ENCODE results near the gene MGAT5.
A peak's percentile ranks its signal among the peaks of the same experiment; 100 is the strongest.

The MGAT5 gene

DNA sequence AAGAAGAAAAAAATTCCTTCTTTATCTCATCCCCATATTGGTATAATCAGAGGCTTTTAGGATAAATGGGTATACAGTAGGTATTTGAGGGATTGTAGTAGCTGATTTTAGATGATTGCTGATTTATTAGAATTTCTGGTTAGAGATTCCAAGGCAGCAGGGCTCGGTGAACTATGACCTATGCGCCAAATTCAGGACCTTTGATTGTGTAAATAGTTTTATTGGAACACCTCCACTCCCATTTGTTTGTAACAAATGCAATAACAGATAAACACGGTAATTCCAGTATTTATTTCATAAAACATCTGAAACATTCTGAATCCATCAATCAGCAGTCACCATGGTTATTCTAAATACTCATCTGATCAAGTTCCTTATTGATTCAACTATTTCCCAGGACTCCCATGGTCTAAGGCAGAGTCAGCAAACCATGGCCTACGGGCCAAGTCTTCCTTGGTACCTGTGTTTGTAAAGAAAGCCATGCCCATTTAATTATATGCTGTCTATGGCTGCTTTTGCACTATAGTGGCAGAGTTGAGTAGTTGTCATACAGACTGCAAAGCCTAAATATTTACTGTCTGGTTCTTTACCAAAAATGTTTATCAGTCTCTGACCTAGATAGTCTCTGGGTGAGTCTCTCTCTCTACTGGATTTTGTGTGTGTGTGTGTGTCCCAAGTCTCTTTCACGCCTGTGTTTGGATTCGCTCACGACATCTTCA is 4.3 kb downstream of the MGAT5 start:
- no peak for DNase-seq

GRCh38 chr2:134258684-134259388 is 5.0 kb downstream of the MGAT5 start:
- DNase-seq = peak; percentile 64 to 66

DNA sequence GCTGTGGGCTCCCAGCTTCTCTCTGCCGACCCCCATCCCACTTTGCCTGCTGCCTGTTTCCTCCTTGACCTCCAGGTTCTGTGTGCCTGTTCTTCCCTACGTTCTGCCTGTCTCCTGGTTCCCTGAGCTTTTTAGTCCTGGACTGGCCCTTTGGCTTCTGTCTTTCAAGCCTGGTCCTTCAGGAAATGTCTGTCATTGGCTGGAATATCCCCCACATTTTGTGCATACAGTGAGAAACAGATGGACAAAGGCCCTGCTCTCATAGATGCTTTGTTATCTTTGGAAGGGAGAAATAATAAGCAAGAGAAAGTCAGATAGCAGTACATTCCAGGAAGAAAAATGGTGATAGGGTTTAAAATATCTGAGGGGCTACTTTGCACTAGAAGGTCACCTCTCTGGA is 5.7 kb downstream of the MGAT5 start:
- no peak for DNase-seq

DNA sequence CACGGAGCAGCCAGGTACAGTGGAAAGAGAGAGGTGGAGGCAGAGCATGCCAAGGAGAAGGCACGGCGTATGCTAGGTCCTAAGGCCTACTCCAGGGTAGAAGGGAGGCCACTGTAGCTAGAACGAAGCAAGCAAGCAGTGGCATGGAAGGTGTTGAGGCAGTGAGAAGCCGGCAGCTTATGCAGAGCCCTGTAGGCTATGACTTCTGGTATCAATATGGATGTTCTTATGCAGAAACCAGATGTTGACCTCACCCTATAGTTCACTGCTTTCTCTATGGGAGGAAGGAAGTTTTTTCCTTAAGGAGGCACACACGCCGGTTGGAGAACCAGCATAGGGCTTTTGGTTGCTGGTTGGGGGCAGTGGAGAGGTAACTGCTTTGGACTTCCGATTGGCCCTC is 6.1 kb downstream of the MGAT5 start:
- DNase-seq = no peak

- no peak for DNase-seq
Observed at GRCh38 chr2:134260713-134261112, 6.8 kb downstream of the MGAT5 start.

GRCh38 chr2:134261398-134262131 is 7.7 kb downstream of the MGAT5 start:
- no peak for DNase-seq

- DNase-seq = no peak
Observed at GRCh38 chr2:134262684-134263083, 8.8 kb downstream of the MGAT5 start.

- peak in 1 of 2 donors; percentile 5 for DNase-seq
Observed at GRCh38 chr2:134268265-134268664, 14.4 kb downstream of the MGAT5 start.

DNA sequence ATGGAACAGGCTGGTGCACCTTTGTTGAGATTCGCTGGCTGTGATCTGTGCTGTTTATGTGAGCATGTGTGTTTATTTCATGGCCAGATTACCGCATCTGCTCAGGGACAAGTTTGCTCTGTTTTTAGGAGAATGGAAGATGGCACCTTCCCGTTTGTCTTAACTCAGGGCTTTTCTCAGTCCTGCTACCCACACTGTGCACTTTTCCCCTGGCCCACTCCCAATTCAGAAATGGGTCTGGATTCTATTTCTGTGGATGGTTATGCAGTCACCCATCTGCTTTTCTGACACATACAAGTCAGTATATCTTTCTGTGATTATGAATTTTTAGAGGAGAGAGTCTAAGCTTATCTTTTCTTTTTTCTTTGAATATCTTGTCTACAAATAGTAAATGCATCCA is 15.4 kb downstream of the MGAT5 start:
- no peak for DNase-seq

DNA sequence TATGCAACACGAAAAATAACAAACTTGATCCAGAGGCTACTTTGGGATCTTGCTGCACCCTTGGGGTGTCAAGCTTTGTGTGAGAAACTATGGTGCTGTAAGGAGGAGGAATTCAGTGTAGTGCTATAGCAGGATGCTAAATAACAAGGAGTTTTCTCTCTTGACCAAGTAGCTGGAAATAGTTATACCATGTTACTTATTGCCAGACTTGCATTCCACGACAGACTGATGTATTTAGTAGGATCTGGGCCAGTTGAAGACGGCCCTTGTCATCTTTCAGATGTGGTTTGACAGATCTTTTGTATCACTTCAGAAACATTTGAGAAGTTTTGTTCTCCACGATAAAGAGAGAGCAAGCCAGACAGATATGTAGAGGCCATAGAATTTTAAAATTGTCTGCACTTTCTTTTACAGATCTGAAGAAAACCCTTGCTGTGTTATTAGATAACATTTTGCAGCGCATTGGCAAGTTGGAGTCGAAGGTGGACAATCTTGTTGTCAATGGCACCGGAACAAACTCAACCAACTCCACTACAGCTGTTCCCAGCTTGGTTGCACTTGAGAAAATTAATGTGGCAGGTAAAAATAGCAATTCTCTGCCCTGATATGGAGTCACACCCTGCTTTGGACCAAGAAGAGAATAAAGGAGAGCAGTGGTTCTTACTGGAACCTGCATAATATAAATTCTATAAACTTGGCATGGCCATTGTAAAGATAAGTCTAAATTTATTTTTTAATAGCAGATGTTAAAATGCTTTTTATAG is 16.3 kb downstream of the MGAT5 start:
- DNase-seq = no peak

DNA sequence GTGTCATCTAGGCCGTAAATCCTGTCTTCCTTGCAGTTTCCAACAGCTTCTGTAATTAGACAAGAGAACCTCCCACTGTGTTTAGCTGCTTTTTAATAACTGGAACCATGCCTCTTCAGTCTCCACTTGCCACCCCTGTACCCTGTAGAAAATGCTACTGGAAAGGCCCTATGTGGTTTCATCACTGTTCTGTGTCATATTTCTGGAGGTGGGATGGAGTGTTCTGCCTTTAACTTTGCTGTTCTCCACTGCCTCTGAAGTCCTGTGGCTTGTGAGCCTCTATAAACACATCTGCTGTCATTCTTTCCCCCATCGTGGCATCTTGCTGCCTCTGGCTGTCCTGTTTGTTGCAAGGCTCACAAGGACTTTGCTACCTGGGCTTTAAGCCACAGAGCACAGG is 17.9 kb downstream of the MGAT5 start:
- no peak for DNase-seq

DNA sequence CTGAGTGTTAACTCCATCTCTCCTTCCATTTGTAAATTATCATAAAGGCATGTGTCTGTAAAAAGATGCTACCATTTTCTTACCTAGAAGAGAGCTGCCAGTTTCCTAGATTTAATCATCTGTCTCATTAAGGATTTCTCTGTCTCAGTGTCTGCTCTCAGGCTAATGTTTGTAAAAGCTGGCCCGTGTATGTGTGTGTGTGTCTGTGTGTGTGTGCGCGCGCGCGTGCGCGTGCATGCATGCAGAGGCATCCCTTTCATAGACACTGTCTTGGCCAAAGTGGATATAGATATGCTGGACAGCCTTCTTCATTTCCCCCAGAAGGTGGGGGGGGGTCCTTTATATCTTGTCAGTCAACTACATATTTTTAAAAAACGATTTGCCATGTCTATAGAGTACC is 18.9 kb downstream of the MGAT5 start:
- DNase-seq = no peak

DNA sequence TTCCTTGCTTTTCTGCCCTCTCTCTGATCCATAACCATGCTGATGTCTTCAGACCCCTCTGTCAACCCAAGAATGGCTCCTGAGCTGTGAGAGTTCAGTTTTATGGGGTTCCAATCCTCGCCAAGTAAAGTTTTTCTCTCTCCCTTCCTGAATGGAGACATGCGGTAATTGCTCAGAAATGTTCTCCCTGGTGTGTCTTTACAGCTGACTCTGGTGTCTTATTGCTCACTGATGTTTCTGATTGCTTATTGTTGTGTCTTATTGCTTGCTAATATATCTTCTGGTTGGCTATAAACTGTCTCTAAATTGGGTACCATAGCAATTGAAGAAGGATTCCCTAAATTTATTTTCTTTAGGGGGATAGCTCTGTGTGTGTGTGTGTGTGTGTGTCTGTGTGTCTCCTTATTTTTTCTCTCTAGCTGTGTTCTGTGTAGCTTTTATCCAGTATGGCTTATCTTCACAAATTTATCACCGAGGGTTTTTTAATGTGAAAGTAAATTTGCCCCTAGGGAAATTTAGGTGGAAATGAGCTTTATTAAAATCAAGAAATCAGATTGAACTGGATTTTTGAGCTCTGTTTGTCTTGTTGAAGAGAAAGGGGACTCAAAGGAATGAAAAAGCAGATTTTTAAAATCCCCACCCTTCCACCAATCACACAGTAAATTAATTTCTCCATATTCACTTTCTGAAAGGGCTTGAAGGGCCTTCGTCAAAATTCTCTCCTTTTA is 19.5 kb downstream of the MGAT5 start:
- no peak for DNase-seq

- no peak for DNase-seq
Observed at GRCh38 chr2:134274121-134274520, 20.2 kb downstream of the MGAT5 start.

GRCh38 chr2:134275058-134275862 is 21.4 kb downstream of the MGAT5 start:
- no peak for DNase-seq

DNA sequence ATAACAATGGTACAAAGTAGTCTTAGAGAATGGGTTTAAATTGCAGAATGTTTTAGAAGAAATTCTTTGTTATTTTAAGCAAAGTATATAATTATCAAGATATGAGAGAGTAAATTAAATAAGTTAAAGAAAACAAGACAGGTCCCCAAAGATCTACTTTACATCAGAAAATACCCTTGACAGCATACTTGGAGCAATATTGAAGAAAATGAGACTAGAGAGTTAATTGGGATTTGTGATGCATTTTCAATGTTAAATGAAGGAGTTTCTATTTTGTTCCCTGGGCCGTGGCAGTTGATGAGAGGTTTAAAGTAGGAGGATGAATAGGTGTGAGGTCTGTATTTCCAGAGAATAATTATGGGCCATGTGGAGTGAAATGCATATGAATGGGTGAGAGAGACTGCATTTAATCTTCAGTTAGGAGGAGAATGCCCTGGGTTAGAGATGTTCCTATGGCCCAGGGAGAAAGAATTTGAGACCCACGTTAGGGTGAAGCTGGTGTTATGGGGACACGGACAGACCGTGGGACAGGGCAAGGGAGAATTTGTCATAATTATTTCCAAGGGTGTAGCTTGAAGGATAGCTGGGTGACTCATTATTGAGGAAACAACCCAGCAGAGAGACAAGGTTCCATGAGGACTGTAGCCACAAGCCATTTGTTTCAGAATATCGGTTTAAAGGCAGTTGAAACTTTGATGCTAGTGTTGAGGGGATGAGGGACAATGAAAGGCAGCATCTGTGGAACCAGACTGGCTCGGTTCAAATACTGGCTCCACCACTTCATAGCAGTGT is 22.7 kb downstream of the MGAT5 start:
- DNase-seq = no peak

DNA sequence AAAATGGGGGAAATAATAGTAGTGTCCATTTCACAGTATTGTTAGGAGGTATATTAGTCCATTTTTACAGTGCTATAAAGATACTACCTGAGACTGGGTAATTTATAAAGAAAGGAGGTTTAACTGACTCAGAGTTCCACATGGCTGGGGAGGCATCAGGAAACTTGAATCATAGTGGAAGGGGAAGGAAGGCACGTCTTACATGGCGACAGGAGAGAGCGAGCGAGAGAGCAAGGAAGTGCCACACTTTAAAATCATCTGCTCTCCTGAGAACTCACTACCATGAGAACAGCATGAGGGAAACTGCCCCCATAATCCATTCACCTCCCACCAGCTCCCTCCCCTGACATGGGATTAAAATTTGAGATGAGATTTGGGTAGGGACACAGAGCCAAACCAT is 23.4 kb downstream of the MGAT5 start:
- DNase-seq = no peak

DNA sequence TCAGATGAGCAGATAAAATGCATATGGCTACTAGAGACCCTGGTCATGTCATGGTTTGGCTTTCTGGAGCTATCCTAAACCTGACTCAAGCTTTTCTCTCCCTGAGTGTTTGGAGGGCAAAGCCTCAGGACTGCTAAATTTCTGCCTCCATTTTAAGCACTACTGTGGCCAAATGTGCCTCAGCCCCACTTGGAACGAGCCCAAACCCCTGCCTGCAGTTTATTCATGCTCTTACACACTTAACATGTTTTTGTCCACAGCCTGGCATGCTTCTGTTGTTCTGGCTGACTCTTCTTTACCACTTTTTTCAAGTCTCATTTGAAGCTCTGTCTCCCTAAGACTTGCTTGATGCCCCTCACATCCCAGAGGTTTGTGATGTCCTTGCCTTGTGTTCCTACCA is 24.7 kb downstream of the MGAT5 start:
- DNase-seq = no peak

- DNase-seq = no peak
Observed at GRCh38 chr2:134279417-134279816, 25.5 kb downstream of the MGAT5 start.

- DNase-seq = no peak
Observed at GRCh38 chr2:134280231-134280630, 26.4 kb downstream of the MGAT5 start.

GRCh38 chr2:134280726-134281125 is 26.9 kb downstream of the MGAT5 start:
- DNase-seq = no peak

Data from hippocampal formation (tissue), 2 donors.